Ovary (tissue), 9 donors: Measurements from ENCODE around the gene DHX32. TPM values are rescaled to one million over a fixed set of nuclear protein-coding genes. Genes with fewer than 3 reads are reported as not detected.

Source experiments
- DNase-seq, 5 donors: peaks; one replicate each; pipeline ENCODE4 v3.0.0-alpha.2; 2019 to 2020
- H3K27ac ChIP-seq, 2 donors: fragments of 200-600 bp; one replicate each; pipeline versions ENCODE4 v1.5.1 to v1.8.0; 2019 to 2022
- H3K27me3 ChIP-seq: fragments of 200-600 bp; one replicate; pipeline ENCODE4 v1.8.0; 2022
- H3K36me3 ChIP-seq: fragments of 200-600 bp; sonication (generic); one replicate; pipeline ENCODE4 v1.5.1; 2019
- H3K4me1 ChIP-seq: one replicate; pipeline ENCODE4 v1.8.1; 2013; ENCODE audit warnings: mild to moderate bottlenecking, moderate library complexity; ENCODE audit not compliant: insufficient read depth
- H3K4me3 ChIP-seq: fragments of 200-600 bp; sonication (generic); one replicate; pipeline ENCODE4 v1.5.1; 2017
- H3K9me3 ChIP-seq, 2 donors: fragments of 200-600 bp in 1 of 2; sonication (generic) in 1 of 2; one replicate each; pipeline versions ENCODE4 v1.5.1 to v1.8.1; 2013 to 2019; ENCODE audit warnings: mild to moderate bottlenecking in 1 of 2, moderate library complexity in 1 of 2
- EP300 ChIP-seq: sonication (generic); formaldehyde crosslinking; IDR thresholded peaks from one replicate; pipeline ENCODE4 v1.6.1; 2017; ENCODE audit warnings: antibody characterized with exemption
- POLR2A ChIP-seq: fragments of 450-650 bp; IDR thresholded peaks from one replicate; pipeline ENCODE4 v1.6.1; 2017; ENCODE audit warnings: antibody characterized with exemption, mild to moderate bottlenecking, moderate library complexity
- WGBS, 3 donors: extraction: QIAGEN DNeasy Blood & Tissue Kit in 1 of 3; methylation state at CpG; one replicate each; pipeline versions ENCODE4 v1.1.5 to v1.1.7; 2013 to 2017; 5-methylcytosine and 5-hydroxymethylcytosine counted together
- intact Hi-C, 4 donors: fragments of 100-400 bp; cut with DNase I; formaldehyde crosslinking; loops; one replicate each; pipeline versions ENCODE4 v1.11.0 to v1.15.1; 2022 to 2023
- polyA plus RNA-seq, 2 donors: library from polyadenylated mRNA; stranded (reverse); fragments of 200-250 nt in 1 of 2; fragments of 350-450 nt in 1 of 2; fragmentation: Illumina TruSeq in 1 of 2; extraction: RNeasy Lipid Tissue Mini Kit (QIAGEN cat#74804) in 1 of 2; gene quantifications; one replicate each; pipeline ENCODE4 v1.2.3, GENCODE V29; 2013 to 2014
- total RNA-seq, 7 donors: library from RNA; depleted of rRNA in 2 of 7; stranded (reverse); fragments of >200 nt in 2 of 7; fragmentation: NEBNext Ultra II Directional in 3 of 7; extraction: Animal tissue kit (Norgen Biotek cat#: 25700) in 3 of 7; gene quantifications; one replicate each; pipeline versions ENCODE4 v1.1.0 to v1.2.4, GENCODE V29; 2016 to 2023
- TF ChIP-seq, protein P1 (sequence below), 3 donors: fragments of 450-650 bp in 2 of 3; fragments of 200-600 bp in 1 of 3; IDR thresholded peaks; one replicate each; pipeline versions ENCODE4 v1.5.1 to v1.8.0; 2016 to 2022; ENCODE audit warnings: antibody characterized with exemption in 3 of 3, mild to moderate bottlenecking in 1 of 3
- donor health status: DM: no; HTN: no; CAD: no; lungs with moderate emphysema.
- donor health status: DM: no; HTN: no; CAD: no.
- donor health status: Bipolar disorder and iron deficiency.
- donor health status: DM: yes; HTN: yes; CAD: no.
- donor health status: DM: no; HTN: no; CAD: no.
- donor health status: DM: yes; HTN: yes; CAD: no.

Gene DHX32
- total and polyA plus RNA-seq, 9 donors, result 17.1 to 36.5 (median 32.6) TPM

DNA sequence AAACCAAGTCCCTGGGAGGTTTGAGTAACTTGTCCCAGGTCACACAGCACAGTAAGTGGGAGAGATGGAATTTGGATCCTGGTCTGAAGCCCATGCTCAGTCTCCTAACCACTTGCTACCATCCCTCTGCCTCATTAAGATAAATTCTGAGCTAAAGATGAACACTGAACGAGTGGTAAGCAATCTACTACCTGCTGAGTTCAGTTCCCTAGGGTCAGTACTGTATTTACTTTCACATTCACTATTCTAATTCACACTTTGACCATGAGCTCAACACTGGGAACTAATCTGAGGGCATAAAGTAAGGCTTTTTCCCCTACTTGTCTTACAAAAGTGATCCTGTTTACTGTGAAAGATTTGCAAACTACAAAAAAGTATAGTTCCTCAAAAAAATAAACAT is 60.4 kb downstream of the DHX32 start:
- DNase-seq, result no peak
- H3K27me3 ChIP-seq, result no peaks in the 10 kb centered on the region
- no peaks in the 10 kb centered on the region for H3K9me3 ChIP-seq
- H3K4me1 ChIP-seq, result peaks cover 12% of the 10 kb centered on the region
- H3K36me3 ChIP-seq, result no peaks in the 10 kb centered on the region
- TF ChIP-seq, protein P1, sequence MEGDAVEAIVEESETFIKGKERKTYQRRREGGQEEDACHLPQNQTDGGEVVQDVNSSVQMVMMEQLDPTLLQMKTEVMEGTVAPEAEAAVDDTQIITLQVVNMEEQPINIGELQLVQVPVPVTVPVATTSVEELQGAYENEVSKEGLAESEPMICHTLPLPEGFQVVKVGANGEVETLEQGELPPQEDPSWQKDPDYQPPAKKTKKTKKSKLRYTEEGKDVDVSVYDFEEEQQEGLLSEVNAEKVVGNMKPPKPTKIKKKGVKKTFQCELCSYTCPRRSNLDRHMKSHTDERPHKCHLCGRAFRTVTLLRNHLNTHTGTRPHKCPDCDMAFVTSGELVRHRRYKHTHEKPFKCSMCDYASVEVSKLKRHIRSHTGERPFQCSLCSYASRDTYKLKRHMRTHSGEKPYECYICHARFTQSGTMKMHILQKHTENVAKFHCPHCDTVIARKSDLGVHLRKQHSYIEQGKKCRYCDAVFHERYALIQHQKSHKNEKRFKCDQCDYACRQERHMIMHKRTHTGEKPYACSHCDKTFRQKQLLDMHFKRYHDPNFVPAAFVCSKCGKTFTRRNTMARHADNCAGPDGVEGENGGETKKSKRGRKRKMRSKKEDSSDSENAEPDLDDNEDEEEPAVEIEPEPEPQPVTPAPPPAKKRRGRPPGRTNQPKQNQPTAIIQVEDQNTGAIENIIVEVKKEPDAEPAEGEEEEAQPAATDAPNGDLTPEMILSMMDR (IDR thresholded peaks at IDR 0.05), result no peak
- TF ChIP-seq POLR2A, result no peak
- no peak for TF ChIP-seq EP300
- intact Hi-C loops, result no loop called here
- no peak overlapping the region for H3K27ac ChIP-seq
- H3K4me3 ChIP-seq, result no peak overlapping the region
- 65 to 75% (median 75%) methylated on average over 1 of the region's 1 CpG for WGBS, 3 donors

DNA sequence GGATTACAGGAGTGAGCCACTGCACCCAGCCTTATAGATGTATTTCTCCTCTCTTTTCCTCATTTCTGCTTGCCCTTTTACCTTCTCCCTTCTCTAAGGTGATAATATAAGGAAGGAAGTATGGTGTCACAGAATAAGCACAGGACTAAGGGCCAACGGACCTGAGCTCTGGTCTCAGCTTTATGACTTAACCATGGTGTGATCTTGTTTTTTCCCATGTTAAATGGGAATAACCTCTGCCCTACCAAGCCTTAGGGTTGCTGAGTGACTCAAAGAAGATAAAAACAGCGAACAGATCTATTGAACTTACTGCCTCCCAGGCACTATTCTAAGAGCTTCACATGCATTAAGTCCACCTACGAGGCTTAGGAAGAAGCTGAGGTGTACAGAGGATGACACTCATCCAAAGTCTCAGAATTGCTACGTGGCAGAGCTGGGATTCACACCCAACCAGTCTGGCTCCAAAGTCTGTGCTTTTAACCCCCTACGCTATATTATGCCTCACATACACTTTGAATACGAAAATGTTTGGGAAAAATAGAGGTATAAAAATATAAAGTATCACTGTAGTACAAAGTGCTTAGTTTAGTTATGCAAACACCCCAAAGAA is 63.6 kb downstream of the DHX32 start:
- intact Hi-C loops, result no loop called here
- WGBS, 3 donors, result 90 to 94% (median 93%) methylated on average over 6 of the region's 6 CpGs

DNA sequence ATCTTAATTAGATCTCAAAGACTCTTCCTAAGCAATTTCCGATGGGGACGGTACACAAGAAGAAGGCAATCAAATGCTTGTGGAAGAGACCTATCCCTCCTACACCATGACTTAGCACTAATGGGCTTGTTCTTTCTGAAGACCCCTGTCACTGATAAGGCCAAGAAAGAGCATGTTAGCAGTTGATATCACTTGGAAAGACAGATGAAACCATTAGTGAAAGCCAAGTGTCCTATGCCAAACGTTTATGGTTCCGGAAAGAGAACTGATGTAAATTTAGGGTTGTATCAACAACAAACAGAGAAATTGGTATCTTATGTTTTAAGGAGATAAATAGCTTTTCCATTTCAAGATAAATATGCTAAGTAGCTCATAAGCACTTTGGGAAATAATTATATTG is 64.5 kb downstream of the DHX32 start:
- TF ChIP-seq POLR2A, result no peak
- TF ChIP-seq, protein P1 (IDR thresholded peaks at IDR 0.05), result no peak
- no peak for TF ChIP-seq EP300
- Histone ChIP-seq H3K4me1 (peaks cover 2% of the 10 kb centered on the region), H3K9me3 (no peaks in the 10 kb centered on the region), H3K27ac (no peak overlapping the region), H3K4me3 (no peak overlapping the region), H3K27me3 (no peaks in the 10 kb centered on the region), H3K36me3 (no peaks in the 10 kb centered on the region)
- WGBS, 3 donors, result 79 to 80% (median 80%) methylated on average over 4 of the region's 4 CpGs
- DNase-seq, result no peak
- intact Hi-C loops, result no loop called here

More for the DNA sequence above, 63.6 kb downstream of the DHX32 start:
- no peak overlapping the region for H3K27ac ChIP-seq
- no peak for DNase-seq
- H3K4me3 ChIP-seq, result no peak overlapping the region
- TF ChIP-seq POLR2A, result no peak
- TF ChIP-seq EP300, result no peak
- TF ChIP-seq, protein P1 (IDR thresholded peaks at IDR 0.05), result no peak
- no peaks in the 10 kb centered on the region for H3K27me3 ChIP-seq
- H3K36me3 ChIP-seq, result no peaks in the 10 kb centered on the region
- H3K4me1 ChIP-seq, result peaks cover 6% of the 10 kb centered on the region
- H3K9me3 ChIP-seq, result no peaks in the 10 kb centered on the region

DNA sequence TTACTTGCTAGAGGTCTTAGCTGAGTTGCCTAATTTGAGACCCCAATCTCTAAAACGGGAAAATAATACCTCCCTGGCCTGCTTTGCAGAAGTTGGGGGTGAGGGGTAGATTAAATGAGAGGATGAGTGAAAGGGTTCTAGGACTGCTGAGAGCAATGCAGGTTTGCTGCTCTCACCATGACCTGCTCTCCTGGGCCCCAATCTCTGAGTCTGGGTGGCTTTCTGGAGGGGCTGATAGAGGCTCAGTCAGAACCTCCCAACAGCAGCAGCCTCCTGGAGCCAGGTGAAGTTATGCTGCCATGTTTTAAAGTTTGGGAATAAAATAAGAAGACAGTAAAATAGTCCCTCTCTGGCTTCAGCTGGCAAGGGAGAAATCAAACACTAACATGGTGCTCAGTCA is 65.3 kb downstream of the DHX32 start:
- intact Hi-C loops, result no loop called here
- Histone ChIP-seq H3K9me3 (no peaks in the 10 kb centered on the region), H3K27ac (no peak overlapping the region), H3K36me3 (no peaks in the 10 kb centered on the region), H3K4me1 (peaks cover 2% of the 10 kb centered on the region), H3K4me3 (no peak overlapping the region), H3K27me3 (no peaks in the 10 kb centered on the region)
- no peak for DNase-seq
- no peak for TF ChIP-seq POLR2A
- TF ChIP-seq, protein P1 (IDR thresholded peaks at IDR 0.05), result no peak
- WGBS, 3 donors, result 38 to 73% (median 38%) methylated on average over 1 of the region's 1 CpG
